Left ventricle myocardium inferior (tissue), 1 donor: Measurements from ENCODE around the gene PLPP4. TPM values are rescaled to one million over a fixed set of nuclear protein-coding genes. Genes with fewer than 3 reads are reported as not detected.

Source experiments
- DNase-seq: peaks from one replicate; pipeline ENCODE4 v3.0.0-alpha.2; 2020
- H3K27ac ChIP-seq: fragments of 200-600 bp; replicated peaks from 2 replicates; pipeline ENCODE4 v1.8.0; 2021
- H3K27me3 ChIP-seq: fragments of 200-600 bp; 2 replicates; pipeline ENCODE4 v1.8.0; 2021; ENCODE audit warnings: low read depth
- H3K36me3 ChIP-seq: fragments of 200-600 bp; 2 replicates; pipeline ENCODE4 v1.8.0; 2021
- H3K4me1 ChIP-seq: fragments of 200-600 bp; 2 replicates; pipeline ENCODE4 v1.8.0; 2021
- H3K4me3 ChIP-seq: fragments of 200-600 bp; 2 replicates; pipeline ENCODE4 v1.8.0; 2021; ENCODE audit warnings: mild to moderate bottlenecking, moderate library complexity
- H3K9me3 ChIP-seq: fragments of 200-600 bp; replicated peaks from 2 replicates; pipeline ENCODE4 v1.8.0; 2021
- intact Hi-C: fragments of 100-400 bp; cut with micrococcal nuclease; formaldehyde crosslinking; loops from one replicate; pipeline ENCODE4 v1.11.0; 2022
- total RNA-seq: library from RNA; stranded (reverse); fragmentation: NEBNext Ultra II Directional; extraction: Animal tissue kit (Norgen Biotek cat#: 25700); gene quantifications from one replicate; pipeline ENCODE4 v1.2.1, GENCODE V29; 2021
- TF ChIP-seq, protein P1 (sequence below): fragments of 200-600 bp; IDR thresholded peaks from 2 replicates; pipeline ENCODE4 v1.8.0; 2021; ENCODE audit warnings: antibody characterized with exemption, mild to moderate bottlenecking, borderline replicate concordance
- donor health status: DM: no; HTN: yes; CAD: no; lungs with severe emphysema.

The PLPP4 gene
- total RNA-seq, 1 donor from 2014 or later = not detected

DNA sequence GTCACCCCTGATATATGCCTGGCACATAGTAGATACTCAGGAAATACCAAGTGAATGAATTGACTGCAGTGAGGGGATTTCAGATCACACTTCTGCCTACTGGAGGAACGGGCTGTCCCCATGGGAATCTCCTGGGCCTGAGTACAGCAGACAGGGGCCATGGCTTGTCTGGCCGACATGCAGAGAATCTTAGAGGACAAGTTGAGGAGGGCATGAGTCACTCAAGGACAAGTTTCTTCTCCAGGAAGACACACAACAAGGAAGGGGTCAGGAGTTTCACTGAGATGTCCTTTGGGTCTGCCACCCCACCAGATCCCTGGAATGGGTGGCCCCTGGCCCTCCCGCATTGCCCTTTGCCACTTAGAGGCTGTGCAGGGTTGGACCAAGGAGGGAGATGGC lies 20.7 kb downstream of the PLPP4 start:
- Histone ChIP-seq H3K27me3 (peaks cover 27% of the 10 kb centered on the region), H3K4me3 (no peak overlapping the region), H3K9me3 (peaks cover 16% of the 10 kb centered on the region), H3K4me1 (no peaks in the 10 kb centered on the region), H3K27ac (no peak overlapping the region), H3K36me3 (no peaks in the 10 kb centered on the region)
- intact Hi-C loops = no loop called here
- DNase-seq = no peak
- TF ChIP-seq, protein P1, sequence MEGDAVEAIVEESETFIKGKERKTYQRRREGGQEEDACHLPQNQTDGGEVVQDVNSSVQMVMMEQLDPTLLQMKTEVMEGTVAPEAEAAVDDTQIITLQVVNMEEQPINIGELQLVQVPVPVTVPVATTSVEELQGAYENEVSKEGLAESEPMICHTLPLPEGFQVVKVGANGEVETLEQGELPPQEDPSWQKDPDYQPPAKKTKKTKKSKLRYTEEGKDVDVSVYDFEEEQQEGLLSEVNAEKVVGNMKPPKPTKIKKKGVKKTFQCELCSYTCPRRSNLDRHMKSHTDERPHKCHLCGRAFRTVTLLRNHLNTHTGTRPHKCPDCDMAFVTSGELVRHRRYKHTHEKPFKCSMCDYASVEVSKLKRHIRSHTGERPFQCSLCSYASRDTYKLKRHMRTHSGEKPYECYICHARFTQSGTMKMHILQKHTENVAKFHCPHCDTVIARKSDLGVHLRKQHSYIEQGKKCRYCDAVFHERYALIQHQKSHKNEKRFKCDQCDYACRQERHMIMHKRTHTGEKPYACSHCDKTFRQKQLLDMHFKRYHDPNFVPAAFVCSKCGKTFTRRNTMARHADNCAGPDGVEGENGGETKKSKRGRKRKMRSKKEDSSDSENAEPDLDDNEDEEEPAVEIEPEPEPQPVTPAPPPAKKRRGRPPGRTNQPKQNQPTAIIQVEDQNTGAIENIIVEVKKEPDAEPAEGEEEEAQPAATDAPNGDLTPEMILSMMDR = no peak

DNA sequence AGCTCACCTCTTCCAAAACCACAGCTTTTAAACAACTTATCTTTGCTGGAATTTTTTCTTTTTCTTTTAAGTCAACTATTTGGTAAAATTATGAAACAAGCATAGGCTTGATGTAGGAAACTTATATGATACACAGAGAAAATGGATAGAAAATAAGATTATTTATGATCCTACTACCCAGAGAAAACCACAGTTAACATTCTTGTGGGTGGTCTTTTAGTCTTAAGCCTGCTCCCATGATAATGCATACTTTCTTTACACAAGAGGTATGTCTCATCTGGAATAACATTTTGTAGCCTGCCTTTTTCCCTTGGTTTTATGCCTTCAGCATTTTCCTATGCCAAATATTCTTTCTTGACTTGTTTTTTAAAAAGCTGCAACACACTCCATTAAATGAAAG lies 21.4 kb downstream of the PLPP4 start:
- H3K4me1 ChIP-seq = no peaks in the 10 kb centered on the region
- peaks cover 27% of the 10 kb centered on the region for H3K27me3 ChIP-seq
- DNase-seq = no peak
- intact Hi-C loops = no loop called here
- no peaks in the 10 kb centered on the region for H3K36me3 ChIP-seq
- H3K9me3 ChIP-seq = peaks cover 20% of the 10 kb centered on the region
- TF ChIP-seq, protein P1 = no peak
- H3K27ac ChIP-seq = no peak overlapping the region
- no peak overlapping the region for H3K4me3 ChIP-seq

DNA sequence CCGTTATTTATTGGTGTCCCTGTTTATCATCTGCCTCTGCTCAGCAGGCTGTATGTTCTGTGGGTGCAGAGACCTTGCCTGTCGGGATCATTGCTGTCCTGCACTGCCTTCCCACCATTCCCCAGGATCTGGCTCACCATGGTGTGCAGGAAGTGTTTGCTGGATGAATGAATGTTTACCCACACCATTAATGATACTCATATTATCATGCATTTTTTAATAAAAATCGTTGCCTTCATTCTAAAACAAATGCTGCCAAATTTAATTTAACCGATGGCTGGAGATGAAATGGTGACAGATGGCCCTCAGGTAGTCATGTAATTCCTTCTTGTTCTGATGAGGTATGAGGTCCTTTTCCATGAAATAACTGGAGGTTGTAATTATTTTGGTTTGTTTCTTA lies 22.5 kb downstream of the PLPP4 start:
- intact Hi-C loops = no loop called here
- peaks cover 21% of the 10 kb centered on the region for H3K9me3 ChIP-seq
- H3K27ac ChIP-seq = no peak overlapping the region
- DNase-seq = no peak
- H3K4me3 ChIP-seq = no peak overlapping the region
- peaks cover 27% of the 10 kb centered on the region for H3K27me3 ChIP-seq
- H3K36me3 ChIP-seq = no peaks in the 10 kb centered on the region
- H3K4me1 ChIP-seq = no peaks in the 10 kb centered on the region
- TF ChIP-seq, protein P1 = no peak

DNA sequence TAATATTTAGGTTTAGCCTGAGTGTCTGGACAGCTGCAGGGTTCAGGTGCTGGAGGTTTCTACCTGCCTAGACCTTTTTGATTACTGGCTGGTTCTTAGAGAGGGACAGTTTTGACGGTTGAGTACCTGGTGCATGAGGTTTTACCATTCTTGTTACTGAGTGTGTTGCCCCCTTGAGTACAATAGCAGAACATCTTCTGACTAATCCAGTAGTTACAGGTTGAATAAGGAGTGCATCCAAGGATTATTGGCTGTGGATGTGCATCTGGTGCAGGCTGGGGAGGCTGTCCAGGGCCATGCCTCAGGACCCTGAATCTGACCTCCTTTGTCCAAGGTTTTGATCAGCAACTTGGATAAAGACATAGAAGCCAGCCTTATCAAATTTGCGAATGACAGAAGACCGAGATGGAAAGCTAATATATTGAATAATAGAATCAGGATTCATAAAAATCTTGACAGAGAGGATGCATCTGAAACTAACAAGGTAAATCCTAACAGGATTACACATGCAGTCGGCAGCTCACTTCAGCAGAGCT lies 23.1 kb downstream of the PLPP4 start:
- no peak overlapping the region for H3K27ac ChIP-seq
- H3K27me3 ChIP-seq = peaks cover 25% of the 10 kb centered on the region
- H3K4me1 ChIP-seq = no peaks in the 10 kb centered on the region
- H3K36me3 ChIP-seq = no peaks in the 10 kb centered on the region
- TF ChIP-seq, protein P1 = no peak
- H3K4me3 ChIP-seq = no peak overlapping the region
- intact Hi-C loops = no loop called here
- H3K9me3 ChIP-seq = peaks cover 21% of the 10 kb centered on the region
- no peak for DNase-seq

DNA sequence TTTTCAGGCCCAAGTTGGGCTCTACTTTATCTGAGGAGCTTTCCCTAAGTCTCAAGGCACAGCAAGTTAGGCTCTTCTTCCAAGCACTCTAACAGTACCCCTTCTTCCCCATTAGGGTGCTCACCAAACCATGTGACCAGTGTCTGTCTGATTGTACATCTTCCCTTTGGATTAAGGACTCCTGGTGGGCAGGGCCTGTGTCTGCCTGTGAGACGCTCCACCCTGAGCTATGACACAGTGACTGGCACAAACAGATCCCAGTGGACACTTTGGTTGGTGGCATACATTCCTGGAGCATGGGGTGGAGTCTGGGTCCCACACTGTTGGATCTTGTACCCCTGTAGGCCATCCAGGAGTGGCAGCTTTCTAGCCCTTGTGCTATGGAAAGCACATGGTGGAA lies 23.8 kb downstream of the PLPP4 start:
- Histone ChIP-seq H3K9me3 (peaks cover 21% of the 10 kb centered on the region), H3K4me1 (no peaks in the 10 kb centered on the region), H3K27ac (no peak overlapping the region), H3K36me3 (no peaks in the 10 kb centered on the region), H3K27me3 (peaks cover 20% of the 10 kb centered on the region), H3K4me3 (no peak overlapping the region)
- TF ChIP-seq, protein P1 = no peak
- intact Hi-C loops = no loop called here
- DNase-seq = no peak
